ENCODE results near the gene EME2. TPM values are rescaled to one million over a fixed set of nuclear protein-coding genes. Genes with fewer than 3 reads are reported as not detected.

EME2 gene
- total RNA-seq, 1 donor from 2014 or later = 35.9 TPM

GRCh38 chr16:1816396-1817275, 44.0 kb downstream of the EME2 start:
- H3K4me1 Mint-ChIP-seq (ENCODE audit: unreplicated experiment) = no peaks in the 10 kb centered on the region
- no peak for DNase-seq (ENCODE audit: extremely low spot score, unreplicated experiment)
- no peak for TF ChIP-seq CTCF (conservative IDR thresholded peaks at IDR 0.05)
- H3K4me3 Mint-ChIP-seq = no peak overlapping the region
- no peaks in the 10 kb centered on the region for H3K27me3 Mint-ChIP-seq
- no peak overlapping the region for H3K27ac Mint-ChIP-seq
- H3K9me3 Mint-ChIP-seq = no peaks in the 10 kb centered on the region
- H3K36me3 Mint-ChIP-seq = peaks cover 6% of the 10 kb centered on the region

GRCh38 chr16:1817276-1817589, 44.6 kb downstream of the EME2 start:
- H3K27me3 Mint-ChIP-seq = no peaks in the 10 kb centered on the region
- no peak overlapping the region for H3K27ac Mint-ChIP-seq
- no peaks in the 10 kb centered on the region for H3K4me1 Mint-ChIP-seq (ENCODE audit: unreplicated experiment)
- H3K4me3 Mint-ChIP-seq = no peak overlapping the region
- no peaks in the 10 kb centered on the region for H3K9me3 Mint-ChIP-seq
- TF ChIP-seq CTCF (conservative IDR thresholded peaks at IDR 0.05) = no peak
- DNase-seq (ENCODE audit: extremely low spot score, unreplicated experiment) = no peak
- peaks cover 6% of the 10 kb centered on the region for H3K36me3 Mint-ChIP-seq

GRCh38 chr16:1817716-1818115, 45.1 kb downstream of the EME2 start:
- DNase-seq (ENCODE audit: extremely low spot score, unreplicated experiment) = no peak
- no peak overlapping the region for H3K27ac Mint-ChIP-seq
- TF ChIP-seq CTCF (conservative IDR thresholded peaks at IDR 0.05) = no peak
- H3K4me3 Mint-ChIP-seq = no peak overlapping the region
- H3K4me1 Mint-ChIP-seq (ENCODE audit: unreplicated experiment) = no peaks in the 10 kb centered on the region
- H3K27me3 Mint-ChIP-seq = no peaks in the 10 kb centered on the region
- no peaks in the 10 kb centered on the region for H3K9me3 Mint-ChIP-seq
- H3K36me3 Mint-ChIP-seq = peaks cover 6% of the 10 kb centered on the region

GRCh38 chr16:1818204-1818872, 45.7 kb downstream of the EME2 start:
- Mint-ChIP-seq H3K27me3 (no peaks in the 10 kb centered on the region), H3K4me3 (no peak overlapping the region), H3K9me3 (no peaks in the 10 kb centered on the region), H3K27ac (no peak overlapping the region), H3K36me3 (peaks cover 6% of the 10 kb centered on the region), H3K4me1 (ENCODE audit: unreplicated experiment) (no peaks in the 10 kb centered on the region)
- no peak for DNase-seq (ENCODE audit: extremely low spot score, unreplicated experiment)
- no peak for TF ChIP-seq CTCF (conservative IDR thresholded peaks at IDR 0.05)

- no peaks in the 10 kb centered on the region for H3K27me3 Mint-ChIP-seq
- H3K27ac Mint-ChIP-seq = no peak overlapping the region
- no peaks in the 10 kb centered on the region for H3K9me3 Mint-ChIP-seq
- no peaks in the 10 kb centered on the region for H3K4me1 Mint-ChIP-seq (ENCODE audit: unreplicated experiment)
- TF ChIP-seq CTCF (conservative IDR thresholded peaks at IDR 0.05) = no peak
- peaks cover 6% of the 10 kb centered on the region for H3K36me3 Mint-ChIP-seq
- no peak overlapping the region for H3K4me3 Mint-ChIP-seq
- no peak for DNase-seq (ENCODE audit: extremely low spot score, unreplicated experiment)
These were observed 46.4 kb downstream of the EME2 start for GRCh38 chr16:1818873-1819525.

Measured in type B pancreatic cell (in vitro differentiated cells).